Iris pigment epithelial cell (primary cell): ENCODE measurements around the gene CCDC134.
"Not testable (repeated sequence)": the region's sequence is repeated elsewhere in the genome, so short reads cannot be mapped to it uniquely, and the experiment has no call there.

Experiments
- DNase-seq: peaks from one replicate; pipeline ENCODE4 v3.0.0-alpha.2; 2011; ENCODE audit warnings: low read depth

The CCDC134 gene

DNA sequence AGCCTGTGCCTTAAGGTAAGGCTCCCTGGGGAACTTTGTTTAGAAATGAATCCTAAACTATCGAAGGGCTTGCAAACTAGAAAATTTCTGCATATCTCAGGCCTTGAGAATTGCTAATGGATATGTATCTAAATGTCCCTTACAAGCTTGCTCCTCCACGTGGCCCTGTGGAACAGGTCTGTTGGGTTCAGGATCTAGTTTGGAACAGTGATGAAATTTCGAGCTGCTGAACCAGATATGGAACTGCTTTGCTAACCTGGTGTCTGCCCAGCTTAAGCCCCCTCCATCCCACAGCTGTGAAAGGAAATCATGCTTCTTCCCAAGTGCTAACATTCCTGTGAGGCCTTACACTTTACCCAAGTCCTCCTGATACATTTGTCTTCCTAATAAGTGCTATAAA, 44.0 kb downstream of the CCDC134 start:
- no peak for DNase-seq

- no peak for DNase-seq
Measured at GRCh38 chr22:41845380-41846267, 45.1 kb downstream of the CCDC134 start.

DNA sequence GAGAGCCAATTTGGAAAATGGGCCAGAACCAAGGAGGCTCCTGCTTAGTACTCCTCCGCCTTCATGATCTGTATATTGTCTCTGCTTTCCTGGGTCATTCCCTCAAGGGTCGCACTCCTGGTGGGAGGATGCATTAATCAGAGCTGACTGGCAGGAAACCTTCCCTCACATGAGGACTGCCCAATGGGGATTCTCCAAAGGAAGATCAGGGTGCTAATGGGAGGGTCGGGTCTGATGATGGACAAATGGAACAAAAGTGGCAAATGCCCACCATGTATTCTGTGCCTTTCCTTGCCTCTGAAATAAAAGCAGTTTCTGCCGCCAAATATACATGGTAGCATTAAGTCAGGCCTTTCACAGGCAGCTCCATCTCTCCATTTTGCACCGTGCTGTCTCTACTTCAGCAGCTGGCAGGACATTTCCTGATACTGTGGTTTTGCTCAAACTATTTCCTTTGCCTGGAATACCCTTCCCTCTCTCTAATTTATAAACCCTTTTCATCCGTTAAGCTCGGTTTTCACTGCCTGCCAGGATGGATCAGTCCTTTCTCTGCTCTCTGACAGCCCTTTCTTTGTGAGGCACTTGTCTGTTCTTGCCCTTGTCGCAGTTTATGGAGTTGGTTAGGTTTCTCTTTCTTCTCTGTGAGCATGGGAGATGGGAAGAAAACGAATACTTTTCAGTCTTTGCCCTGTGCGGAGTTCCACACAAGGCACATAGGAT, 45.9 kb downstream of the CCDC134 start:
- no peak for DNase-seq

DNA sequence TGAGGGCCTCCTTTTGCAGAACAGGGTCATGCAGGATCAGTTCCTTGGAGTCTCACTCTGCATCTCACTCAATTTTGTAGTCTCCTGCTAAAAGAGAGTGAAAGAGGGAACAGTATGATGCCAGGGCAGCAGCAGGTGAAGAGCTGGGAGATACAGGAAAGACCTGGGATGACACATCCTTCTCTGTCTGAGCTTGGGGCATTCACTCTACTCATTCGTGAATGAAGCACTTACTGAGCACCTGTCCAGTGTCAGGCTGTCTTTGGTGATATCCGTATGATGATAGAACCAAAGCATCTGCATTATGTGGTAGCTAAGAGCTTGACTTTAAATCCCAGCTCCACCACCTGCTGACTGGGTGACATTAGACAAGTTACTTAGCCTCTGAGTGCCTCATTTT, 46.8 kb downstream of the CCDC134 start:
- DNase-seq = no peak

- DNase-seq = peak; percentile 55
Measured at GRCh38 chr22:41848468-41848867, 48.0 kb downstream of the CCDC134 start.

DNA sequence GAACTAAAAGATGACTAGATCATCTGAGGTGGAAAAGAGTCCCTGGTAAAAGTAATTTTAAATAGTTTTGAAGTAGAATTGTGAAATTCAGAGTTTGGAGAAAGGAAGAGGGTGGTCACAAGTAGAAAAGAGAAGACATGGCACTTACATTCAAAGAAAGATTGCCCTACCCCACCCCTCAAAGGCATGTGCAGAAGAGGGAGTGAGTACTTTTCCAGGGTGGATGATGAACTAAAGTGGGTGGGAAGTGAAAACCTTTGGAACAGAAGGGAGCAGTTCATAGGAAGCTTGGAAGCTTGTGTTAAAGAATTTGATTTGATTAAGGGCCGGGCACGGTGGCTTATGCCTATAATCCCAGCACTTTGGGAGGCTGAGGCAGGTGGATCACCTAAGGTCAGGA, 56.0 kb downstream of the CCDC134 start:
- DNase-seq = no peak

DNA sequence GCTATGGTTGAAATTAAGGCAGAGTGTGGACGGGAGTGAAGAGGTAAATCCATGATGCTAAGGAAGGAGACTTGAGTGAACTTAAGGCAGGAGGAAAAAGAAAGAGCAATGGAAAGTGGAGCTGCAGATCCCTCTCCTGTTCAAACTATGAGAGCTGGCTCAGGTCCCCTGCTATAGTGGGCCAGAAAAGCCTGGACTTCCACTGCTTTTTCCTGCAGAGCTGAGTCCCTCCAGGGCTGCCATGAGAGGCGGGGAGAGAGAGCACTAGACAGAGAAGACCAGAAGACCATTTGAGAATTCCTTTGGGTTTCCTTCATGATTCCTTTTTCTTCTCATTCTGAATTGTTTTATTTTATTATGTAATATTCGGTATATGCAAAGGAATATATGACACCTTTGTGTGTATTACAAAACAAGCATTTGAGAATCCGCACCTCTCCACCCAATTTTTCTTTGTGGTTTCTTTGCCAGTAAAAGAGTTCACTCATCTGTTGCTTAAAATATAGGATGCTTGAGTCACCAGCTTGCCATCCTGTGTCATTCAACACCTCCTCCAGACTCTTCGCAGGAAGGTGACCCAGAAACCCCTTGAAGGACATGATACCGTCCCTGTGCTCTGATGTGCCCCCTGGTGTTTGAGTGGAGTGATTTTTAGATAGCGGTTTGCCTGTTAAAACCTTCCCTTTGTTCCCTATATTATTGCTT, 56.8 kb downstream of the CCDC134 start:
- peak; percentile 69 for DNase-seq

DNA sequence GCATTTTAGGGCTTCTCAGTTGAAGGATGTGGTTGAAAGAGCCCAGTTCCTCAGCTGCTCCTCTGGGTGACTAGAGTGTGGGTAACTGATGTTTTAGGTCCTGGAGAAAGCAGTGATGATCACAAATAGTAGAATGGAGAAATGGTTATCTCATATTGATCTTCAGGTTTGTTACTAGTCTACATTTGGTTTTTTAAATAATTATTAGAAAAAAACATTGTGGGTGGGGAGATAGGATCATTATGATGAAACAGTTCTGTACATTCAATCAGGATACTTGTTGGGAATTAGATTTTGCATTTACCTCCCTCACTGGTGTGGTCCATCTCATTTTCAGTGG, 57.4 kb downstream of the CCDC134 start:
- no peak for DNase-seq

DNA sequence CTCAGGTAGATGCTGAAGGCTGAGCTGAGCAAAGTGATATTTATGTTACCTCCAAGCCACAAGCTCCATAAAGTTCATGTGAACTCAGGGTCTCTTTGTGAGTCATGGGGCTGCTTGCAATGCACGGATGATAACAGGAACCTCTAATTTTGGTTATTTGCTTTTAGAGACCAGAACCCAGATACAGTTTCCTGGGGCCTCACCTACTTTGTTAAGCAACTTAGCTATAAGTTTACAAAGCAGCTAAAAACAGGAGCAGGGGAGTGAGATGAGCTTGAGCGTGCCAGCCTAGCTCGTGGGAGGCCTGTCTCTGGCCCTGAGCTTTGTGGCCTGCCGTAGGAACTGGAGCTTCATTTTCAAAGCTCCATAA, 61.7 kb downstream of the CCDC134 start:
- peak; percentile 36 for DNase-seq

- no peak for DNase-seq
Measured at GRCh38 chr22:41862530-41863266, 62.2 kb downstream of the CCDC134 start.

GRCh38 chr22:41863472-41863871, 63.0 kb downstream of the CCDC134 start:
- peak; percentile 26 for DNase-seq

DNA sequence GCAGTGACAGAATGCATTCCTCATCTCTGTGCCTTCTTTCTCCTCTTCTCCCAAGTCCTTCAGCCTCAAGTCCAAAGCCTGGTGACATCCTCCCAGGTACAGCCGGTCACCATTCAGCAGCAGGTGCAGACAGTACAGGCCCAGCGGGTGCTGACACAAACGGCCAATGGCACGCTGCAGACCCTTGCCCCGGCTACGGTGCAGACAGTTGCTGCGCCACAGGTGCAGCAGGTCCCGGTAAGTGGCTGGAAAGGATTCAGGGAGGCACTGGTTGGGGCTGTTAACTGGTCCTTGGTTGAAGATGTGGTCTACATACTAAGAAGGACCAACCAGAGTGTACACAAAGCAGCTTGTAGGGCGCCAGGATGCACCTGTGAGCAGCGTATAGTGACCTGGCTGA, 68.1 kb downstream of the CCDC134 start:
- no peak for DNase-seq

DNA sequence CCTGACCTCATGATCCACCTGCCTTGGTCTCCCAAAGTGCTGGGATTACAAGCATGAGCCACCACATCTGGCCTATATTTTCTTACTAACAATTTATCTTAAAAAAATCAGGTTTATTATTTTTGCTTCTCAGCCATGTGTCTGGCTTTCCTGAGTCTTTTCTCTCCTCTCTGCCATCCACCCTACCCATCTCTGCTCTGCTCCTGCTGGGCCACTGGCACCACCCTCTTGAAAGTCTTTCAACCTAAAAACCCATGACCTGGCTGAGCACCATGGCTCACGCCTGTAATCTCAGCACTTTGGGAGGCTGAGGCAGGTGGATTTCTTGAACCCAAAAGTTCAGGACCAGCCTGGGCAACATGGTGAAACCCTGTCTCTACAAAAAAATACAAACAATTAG, 69.6 kb downstream of the CCDC134 start:
- DNase-seq = not testable (repeated sequence)

DNA sequence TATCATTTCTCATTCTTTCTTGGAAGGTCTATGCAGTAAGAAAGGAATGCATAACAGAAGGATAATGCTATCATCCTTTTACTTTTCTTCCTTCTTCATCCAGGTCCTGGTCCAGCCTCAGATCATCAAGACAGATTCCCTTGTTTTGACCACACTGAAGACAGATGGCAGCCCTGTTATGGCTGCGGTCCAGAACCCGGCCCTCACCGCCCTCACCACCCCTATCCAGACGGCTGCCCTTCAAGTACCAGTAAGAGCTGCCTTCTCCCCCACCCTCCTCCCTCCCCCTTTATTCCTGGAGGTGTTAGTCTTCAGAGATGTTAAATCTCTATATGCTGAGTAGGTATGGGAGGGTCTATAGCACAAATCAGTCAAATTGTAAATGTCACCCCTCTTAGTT, 70.3 kb downstream of the CCDC134 start:
- DNase-seq = no peak

GRCh38 chr22:41873391-41873790, 72.9 kb downstream of the CCDC134 start:
- peak; percentile 5 for DNase-seq

GRCh38 chr22:41874090-41874489, 73.6 kb downstream of the CCDC134 start:
- no peak for DNase-seq

- no peak for DNase-seq
Measured at GRCh38 chr22:41875531-41876270, 75.2 kb downstream of the CCDC134 start.
